GM19328 (cell line): Measurements from ENCODE around the gene U2AF2.

Source experiments
- ATAC-seq: cut with Tn5 transposase; IDR thresholded peaks from one replicate; pipeline ENCODE4 v1.9.1; 2021; ENCODE audit warnings: mild to moderate bottlenecking, moderate library complexity; ENCODE audit not compliant: unreplicated experiment

U2AF2 gene

DNA sequence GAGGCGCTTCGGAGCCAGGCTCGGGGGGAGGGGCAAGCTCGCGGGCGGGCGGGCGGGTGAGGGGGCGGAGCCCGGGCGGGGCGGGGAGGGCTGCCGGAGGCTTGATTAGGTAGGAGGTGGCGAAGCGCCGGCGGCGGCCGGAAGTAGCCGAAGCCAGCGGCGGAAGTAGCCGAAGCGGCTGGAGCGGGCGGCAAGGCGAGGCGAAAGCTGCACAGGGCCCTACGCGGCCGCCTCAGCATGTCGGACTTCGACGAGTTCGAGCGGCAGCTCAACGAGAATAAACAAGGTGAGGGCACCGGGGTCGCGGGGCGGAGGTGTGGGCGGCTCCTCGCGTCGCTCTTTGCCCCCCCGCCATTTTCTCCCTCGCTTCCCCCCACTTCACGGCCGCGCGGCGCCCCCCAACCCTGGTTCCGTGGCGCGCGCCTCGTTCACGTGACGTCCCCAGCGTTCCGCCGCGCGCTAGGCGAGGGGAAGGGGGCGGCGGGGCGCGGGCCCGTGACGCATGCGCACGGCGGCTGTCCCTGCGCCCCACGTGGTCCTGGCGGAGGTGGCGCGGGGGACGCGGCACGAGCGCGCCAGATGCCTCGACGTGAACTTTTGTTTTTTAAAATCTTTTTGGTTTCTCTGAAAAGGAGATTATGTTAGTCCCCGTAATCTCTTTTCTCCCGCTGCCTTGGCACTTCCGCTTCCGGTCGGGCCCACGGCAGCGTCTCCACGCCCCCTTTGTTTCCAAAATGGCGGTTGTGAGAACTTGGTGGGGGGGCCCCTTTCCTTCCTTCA, at the start of gene U2AF2:
Gene U2AF2 (plus strand): TSS at position 168 of the 780 bp plus-strand sequence. CDS start 70 bp downstream, at position 238.
- peak; percentile 40 for ATAC-seq

DNA sequence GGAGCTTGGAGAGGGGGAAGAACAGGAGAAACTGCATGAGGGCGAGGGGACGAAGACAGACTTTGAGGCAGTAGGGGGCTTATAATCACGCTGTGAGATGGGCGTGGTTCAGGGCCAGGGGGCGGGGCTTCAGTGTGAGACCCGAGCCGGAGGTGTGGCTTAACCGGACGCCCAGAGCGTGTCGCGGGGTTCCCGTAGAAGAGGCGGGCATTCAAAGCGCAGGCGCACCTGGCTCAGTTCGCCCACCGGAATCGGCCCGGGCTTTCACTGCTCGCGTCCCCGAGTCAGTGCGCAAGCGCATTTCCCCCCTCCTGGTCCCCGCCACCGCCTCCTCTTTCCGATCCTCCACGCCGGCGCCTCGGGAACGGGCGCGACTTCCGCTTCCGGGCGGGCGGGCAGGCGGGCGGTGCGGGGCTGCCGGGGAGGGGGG, 49.6 kb upstream of the U2AF2 start:
- peak; percentile 68 for ATAC-seq

DNA sequence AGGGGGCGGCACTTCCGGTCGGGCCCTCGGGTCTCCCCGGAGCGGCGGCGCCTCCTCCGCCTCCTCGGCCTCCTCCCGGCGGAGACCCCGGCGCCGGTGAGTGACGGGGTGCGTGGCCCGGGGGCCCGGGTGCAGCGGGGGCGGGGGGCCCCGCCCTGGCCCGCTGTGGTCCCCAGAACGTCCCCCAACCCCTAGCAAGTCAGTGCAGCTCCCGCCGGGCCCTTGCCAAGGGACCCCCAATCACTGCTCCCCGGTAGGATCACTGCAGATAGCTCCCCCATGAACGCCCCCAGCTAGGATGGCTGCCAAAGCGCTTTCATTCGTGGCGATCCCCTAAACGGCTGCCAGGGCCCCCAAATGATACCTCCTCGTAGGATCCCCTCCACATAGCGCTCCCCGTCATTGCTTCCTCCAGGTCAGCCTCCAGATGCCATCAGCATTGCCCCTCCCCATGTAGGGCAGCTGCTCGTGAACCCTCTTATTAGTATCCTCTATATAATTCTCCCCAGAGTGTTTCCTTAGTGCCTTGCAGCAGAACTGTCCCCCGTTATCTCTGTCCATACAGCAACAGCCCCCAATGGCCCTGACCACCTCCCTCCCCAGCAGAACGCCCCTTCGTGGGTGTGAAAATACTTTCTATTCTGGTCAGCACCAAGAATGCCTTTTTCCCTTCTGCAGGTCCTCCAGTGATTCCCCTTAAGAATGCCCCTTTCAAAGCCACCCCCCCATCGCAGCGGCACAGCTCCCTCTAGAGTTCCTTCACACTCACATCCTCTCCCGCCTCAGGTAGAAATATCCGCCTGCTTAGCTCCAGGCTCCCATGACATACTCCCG, 49.0 kb upstream of the U2AF2 start, which contains the start of gene ZNF865:
Gene ZNF865 (plus strand): TSS at position 11 of the 834 bp plus-strand sequence. CDS start 7,972 bp downstream, outside the sequence.
- ATAC-seq: peak; percentile 16

GRCh38 chr19:55606471-55606787, 48.4 kb upstream of the U2AF2 start:
- ATAC-seq: no peak

DNA sequence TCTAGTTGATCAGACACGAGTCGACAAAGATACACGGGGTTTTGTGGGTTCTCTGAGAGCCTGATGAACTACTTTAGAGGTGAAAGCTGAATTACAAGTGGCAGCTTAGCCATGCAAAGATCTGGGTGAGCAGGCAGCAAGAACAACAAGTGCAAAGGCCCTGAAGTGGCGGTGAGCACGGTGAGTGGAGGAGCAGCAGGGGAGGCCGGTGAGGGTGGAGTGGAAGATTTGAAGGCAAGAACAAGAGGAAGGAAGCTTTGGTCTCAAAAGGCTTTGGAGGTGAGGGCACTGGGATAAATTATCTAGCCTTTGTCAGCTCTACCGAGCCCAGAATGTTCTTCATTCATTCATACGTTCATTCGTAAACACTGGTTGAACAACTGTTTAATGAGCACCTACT, 48.0 kb upstream of the U2AF2 start:
- no peak for ATAC-seq

DNA sequence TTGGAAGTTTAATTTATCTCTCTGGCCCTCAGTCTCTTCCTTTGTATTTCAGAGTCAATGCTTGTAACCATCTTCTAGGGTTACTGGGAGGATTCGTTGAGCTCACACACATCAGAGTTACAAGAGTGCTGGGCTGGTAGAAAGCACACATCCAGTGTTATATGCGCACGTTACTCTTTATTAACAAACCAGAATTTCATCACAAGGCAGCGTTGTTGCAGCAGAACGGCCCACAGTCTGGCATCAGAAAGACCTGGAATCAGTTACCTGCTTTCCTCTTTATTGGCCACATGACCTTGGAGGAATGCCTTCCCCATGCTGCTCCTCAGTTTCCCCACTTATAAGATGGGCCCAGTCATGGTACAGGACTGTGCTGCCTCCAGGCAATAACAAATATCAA, 45.5 kb upstream of the U2AF2 start:
- ATAC-seq: no peak

GRCh38 chr19:55611300-55611982, 43.4 kb upstream of the U2AF2 start:
- ATAC-seq: no peak

GRCh38 chr19:55611983-55612645, 42.7 kb upstream of the U2AF2 start:
- no peak for ATAC-seq

DNA sequence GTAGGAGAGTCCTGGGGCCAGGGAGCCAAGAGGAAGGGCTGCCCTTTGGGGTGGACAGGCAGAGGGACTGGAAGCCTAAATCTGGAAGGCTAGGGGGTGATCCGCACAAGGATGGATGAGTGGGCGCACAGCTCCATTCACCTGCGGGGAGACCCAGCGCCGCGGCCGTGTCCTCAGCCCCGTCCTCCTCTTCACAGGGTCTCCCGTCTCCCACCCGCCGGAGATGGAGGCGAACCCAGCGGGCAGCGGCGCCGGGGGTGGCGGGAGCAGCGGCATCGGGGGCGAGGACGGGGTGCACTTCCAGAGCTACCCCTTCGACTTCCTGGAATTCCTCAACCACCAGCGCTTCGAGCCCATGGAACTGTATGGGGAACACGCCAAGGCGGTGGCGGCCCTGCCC, 41.4 kb upstream of the U2AF2 start:
- ATAC-seq: no peak

DNA sequence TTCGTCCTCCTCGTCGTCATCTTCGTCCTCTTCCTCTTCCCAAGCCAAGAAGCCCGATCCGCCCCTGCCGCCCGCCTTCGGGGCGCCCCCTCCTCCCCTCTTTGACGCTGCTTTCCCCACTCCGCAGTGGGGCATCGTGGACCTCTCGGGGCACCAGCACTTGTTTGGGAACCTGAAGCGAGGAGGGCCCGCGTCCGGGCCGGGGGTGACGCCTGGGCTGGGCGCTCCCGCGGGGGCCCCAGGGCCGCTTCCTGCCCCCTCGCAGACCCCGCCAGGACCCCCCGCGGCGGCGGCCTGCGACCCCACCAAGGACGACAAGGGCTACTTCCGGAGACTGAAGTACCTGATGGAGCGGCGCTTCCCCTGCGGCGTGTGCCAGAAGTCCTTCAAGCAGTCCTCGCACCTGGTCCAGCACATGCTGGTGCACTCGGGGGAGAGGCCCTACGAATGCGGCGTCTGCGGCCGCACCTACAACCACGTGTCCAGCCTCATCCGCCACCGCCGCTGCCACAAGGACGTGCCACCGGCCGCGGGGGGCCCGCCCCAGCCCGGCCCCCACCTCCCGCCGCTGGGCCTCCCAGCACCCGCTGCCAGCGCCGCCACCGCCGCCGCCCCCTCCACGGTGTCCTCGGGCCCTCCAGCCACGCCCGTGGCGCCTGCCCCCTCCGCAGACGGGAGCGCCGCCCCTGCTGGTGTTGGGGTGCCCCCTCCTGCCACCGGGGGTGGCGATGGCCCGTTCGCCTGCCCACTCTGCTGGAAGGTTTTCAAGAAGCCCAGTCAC, 40.7 kb upstream of the U2AF2 start:
- no peak for ATAC-seq

- no peak for ATAC-seq
Measured at GRCh38 chr19:55614711-55615542, 39.9 kb upstream of the U2AF2 start.

GRCh38 chr19:55615543-55616394, 39.1 kb upstream of the U2AF2 start:
- ATAC-seq: no peak

DNA sequence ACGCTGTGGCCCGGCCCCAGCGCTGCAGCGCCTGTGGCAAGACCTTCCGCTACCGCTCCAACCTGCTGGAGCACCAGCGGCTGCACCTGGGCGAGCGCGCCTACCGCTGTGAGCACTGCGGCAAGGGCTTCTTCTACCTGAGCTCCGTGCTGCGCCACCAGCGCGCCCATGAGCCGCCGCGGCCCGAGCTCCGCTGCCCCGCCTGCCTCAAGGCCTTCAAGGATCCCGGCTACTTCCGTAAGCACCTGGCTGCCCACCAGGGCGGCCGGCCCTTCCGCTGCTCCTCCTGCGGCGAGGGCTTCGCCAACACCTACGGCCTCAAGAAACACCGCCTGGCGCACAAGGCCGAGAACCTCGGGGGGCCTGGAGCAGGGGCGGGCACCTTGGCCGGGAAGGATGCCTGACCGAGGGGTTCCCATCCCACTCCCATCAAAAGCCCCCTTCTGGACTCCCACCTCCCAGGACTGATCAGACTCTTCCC, 38.4 kb upstream of the U2AF2 start:
- ATAC-seq: no peak

DNA sequence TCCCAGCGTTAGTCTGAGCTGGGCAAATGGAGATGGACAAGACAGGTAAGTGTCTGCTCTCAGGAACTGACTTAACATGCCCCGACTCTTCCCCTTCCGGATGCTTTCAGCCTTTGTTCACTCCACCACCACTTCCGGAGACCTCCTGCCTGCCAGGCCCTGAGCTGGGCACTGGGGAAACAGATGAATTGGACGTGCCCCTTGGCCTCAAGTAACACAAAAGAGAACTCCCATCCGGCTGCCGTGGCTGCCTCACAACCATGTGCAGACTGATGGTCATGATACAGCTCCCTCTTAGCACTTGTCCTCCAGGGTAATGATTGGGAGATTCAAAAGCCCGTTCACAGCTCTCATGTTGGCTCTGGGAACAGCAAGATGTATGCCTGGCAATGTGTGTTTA, 37.4 kb upstream of the U2AF2 start:
- no peak for ATAC-seq

GRCh38 chr19:55618426-55618825, 36.4 kb upstream of the U2AF2 start:
- no peak for ATAC-seq

DNA sequence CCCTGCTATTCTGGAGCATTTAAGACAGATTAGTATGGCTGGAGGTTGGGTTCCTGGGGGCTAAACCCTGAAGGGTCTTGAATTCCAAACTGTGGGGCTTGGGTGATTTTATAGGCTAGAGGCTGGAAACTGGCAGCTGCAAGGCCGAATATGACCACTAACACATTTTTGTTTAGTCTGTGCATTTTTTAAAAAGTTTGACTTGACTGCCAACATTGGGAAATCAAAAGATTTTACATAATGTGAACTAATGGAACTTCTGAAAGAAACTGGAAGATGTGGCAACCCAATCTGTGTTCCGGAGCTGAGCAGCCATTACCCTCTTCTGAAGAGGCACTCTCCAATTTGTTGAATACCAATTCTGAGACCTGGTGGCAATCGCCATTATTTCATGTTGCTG, 35.5 kb upstream of the U2AF2 start:
- ATAC-seq: no peak

DNA sequence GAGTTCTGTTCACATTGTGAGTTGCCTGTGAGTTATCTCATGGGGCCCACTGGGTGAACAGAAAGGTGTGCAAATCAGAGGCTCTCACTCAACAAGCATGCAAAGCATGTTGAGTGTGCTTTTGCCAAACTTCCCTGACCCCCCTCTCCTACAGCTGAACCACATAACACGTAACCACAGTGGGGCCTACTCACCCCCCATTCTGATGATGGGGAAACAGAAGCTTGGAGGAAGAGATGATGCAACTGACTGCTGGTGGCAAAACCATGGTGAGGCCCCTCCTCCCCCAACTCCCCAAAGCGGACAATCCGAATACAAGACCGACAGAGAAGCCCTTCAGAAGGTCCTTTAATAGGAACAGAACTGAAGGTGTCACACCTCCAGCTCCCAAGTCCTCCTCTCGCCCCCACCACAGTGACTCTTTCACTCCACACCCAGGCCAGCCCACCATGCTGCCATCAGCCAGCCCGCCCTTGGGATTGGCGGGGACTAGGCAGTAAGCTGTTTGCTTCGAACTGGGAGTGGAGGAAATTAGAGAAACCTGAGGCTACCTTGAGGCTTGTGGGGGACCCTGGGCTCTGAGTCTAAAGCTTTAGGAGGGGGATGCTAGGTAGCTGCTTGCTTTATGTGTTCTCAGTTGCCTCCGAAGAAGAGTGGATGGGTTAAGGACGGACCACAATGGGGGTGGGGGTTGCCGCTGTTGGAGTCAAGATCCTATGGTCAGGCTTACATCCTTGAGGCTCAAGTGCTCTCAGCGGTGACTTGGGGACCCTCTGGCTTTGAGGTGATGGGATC, 34.2 kb upstream of the U2AF2 start:
- no peak for ATAC-seq
